GM10248 (cell line): ENCODE results near the gene ADAMTS6.

Source experiments
- CTCF ChIA-PET: fragments of 300-600 bp; sonication (Branson Sonifier 250); formaldehyde crosslinking; extraction: SDS; loops from one replicate; lab custom pipeline; 2021; ENCODE audit warnings: antibody characterized with exemption; lab: Yijun Ruan, JAX
- POLR2A ChIA-PET: fragments of 350-650 bp; sonication (Branson Sonifier 250); formaldehyde crosslinking; extraction: SDS; loops from one replicate; lab custom pipeline; 2020; ENCODE audit warnings: antibody characterized with exemption; lab: Yijun Ruan, JAX
- DNase-seq: peaks from one replicate; pipeline ENCODE4 v3.0.0; 2012; ENCODE audit errors: extremely low spot score
- TF ChIP-seq, protein P1 (sequence below): IDR thresholded peaks from 2 replicates; pipeline ENCODE4 v1.5.1; 2012; ENCODE audit warnings: mild to moderate bottlenecking, low read depth; ENCODE audit errors: extremely low read depth, missing control alignments, control extremely low read depth

Gene ADAMTS6

DNA sequence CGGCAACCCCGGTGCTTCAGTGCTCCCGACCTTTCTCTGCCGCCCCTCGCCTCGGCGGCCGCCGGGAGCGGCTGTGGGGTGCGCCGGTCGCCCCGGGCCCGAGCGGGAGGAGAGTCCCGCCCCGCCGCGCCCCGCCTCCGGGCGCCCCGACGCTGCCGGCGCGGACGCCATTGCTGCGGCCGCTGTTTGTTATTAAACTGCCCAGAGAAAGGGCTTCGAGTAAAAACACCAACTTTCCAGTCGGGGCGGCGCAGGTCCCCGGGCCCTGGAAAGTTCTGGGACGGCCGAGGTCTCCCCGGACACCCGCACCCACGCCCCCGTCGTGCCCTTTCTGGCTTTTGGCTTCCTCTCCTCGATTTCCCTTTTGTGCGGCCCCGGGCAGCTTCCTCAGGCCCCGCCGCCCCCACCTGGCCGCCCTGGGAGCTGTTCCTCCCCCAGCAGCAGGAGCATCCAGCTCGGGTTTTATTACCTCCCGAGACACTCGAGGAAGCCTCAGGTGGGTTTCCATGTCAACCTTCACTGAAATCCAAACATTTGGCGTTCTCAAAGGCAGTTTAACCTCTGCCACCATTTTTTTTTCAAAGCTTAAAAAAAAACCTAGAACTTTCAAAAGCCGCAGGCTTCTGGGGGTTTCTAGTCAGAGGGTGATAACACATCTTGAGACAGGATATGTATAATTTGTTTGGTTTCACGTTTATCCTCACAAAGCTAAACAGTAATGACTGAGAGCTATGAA is 378.6 kb downstream of the ADAMTS6 start:
- CTCF ChIA-PET, result interaction anchor here (0.7 to 3.4 kb wide), 18 partner anchors 9 to 380 kb away, joined by 3 to 12 read pairs (median 4); no protein-coding TSS in a partner anchor

DNA sequence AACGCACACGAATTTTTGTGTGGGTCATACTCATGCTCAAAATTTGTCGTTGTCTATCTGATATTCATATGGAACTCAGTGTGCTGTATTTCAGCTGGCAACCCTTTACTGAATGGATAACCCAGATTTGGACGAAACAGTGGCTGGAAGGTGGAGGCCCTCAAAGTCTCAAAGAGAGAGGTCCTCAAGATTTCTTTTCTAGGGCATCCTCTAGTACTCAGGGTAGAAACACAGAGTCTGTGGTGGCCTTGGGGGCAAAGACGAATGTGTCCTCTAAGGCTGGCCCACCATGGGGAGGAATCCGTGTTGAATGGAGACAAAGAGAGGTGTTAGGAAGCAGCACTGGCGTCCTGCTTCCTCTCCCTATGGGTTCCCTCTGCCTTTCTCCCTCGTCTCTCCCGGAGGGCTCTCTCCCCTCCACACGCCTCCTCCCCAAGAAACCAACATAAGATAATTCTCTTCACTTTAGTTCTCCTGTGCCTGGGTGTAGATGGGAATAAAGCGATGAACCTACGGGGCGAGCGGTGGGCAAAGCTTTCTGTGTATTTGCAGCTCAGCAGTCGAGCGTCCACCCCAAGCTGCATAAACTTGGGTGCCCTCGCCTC is 379.2 kb downstream of the ADAMTS6 start:
- DNase-seq, result no peak
- ChIA-PET CTCF (interaction anchor here (1.3 to 3.4 kb wide), 10 partner anchors 9 to 380 kb away, joined by 3 to 17 read pairs (median 5); partner anchors contain the start of gene ADAMTS6), POLR2A (interaction anchor here (0.5 kb wide), 1 partner anchor 380 kb away, joined by 3 read pairs; no protein-coding TSS in a partner anchor)
- TF ChIP-seq, protein P1, sequence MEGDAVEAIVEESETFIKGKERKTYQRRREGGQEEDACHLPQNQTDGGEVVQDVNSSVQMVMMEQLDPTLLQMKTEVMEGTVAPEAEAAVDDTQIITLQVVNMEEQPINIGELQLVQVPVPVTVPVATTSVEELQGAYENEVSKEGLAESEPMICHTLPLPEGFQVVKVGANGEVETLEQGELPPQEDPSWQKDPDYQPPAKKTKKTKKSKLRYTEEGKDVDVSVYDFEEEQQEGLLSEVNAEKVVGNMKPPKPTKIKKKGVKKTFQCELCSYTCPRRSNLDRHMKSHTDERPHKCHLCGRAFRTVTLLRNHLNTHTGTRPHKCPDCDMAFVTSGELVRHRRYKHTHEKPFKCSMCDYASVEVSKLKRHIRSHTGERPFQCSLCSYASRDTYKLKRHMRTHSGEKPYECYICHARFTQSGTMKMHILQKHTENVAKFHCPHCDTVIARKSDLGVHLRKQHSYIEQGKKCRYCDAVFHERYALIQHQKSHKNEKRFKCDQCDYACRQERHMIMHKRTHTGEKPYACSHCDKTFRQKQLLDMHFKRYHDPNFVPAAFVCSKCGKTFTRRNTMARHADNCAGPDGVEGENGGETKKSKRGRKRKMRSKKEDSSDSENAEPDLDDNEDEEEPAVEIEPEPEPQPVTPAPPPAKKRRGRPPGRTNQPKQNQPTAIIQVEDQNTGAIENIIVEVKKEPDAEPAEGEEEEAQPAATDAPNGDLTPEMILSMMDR, result no peak

More for the DNA sequence above, 378.6 kb downstream of the ADAMTS6 start:
- TF ChIP-seq, protein P1, result peak; percentile 30
- POLR2A ChIA-PET, result interaction anchor here (0.5 to 0.6 kb wide), 2 partner anchors 218 to 379 kb away, joined by 3 read pairs; no protein-coding TSS in a partner anchor
- peak; percentile 79 for DNase-seq

DNA sequence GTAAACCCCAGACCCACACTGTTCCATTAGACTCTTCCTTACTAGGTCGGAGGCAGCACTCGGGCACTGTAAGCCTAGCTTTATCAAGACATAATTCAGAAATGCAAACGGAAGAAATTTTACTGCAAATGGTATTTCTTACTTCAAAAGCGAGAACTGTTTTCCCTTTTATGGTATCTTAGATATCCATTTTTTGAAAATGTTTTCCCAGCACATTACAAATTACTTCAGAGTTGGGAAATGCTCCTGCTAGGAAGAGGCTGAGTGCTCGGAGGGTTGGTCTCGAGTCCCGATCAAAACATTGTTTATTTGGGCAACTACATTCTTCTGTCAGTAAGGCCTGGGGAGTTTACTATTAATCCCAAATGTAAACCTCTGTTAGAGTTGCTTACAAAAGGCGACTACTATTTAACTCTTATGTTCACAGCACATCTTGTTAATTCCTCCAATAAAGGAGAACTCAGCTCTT is 380.1 kb downstream of the ADAMTS6 start:
- TF ChIP-seq, protein P1, result no peak
- no peak for DNase-seq
- POLR2A ChIA-PET, result no interaction called here
- CTCF ChIA-PET, result interaction anchor here (1.2 to 3.4 kb wide), 5 partner anchors 9 to 381 kb away, joined by 3 to 17 read pairs (median 4); partner anchors contain the start of gene ADAMTS6

DNA sequence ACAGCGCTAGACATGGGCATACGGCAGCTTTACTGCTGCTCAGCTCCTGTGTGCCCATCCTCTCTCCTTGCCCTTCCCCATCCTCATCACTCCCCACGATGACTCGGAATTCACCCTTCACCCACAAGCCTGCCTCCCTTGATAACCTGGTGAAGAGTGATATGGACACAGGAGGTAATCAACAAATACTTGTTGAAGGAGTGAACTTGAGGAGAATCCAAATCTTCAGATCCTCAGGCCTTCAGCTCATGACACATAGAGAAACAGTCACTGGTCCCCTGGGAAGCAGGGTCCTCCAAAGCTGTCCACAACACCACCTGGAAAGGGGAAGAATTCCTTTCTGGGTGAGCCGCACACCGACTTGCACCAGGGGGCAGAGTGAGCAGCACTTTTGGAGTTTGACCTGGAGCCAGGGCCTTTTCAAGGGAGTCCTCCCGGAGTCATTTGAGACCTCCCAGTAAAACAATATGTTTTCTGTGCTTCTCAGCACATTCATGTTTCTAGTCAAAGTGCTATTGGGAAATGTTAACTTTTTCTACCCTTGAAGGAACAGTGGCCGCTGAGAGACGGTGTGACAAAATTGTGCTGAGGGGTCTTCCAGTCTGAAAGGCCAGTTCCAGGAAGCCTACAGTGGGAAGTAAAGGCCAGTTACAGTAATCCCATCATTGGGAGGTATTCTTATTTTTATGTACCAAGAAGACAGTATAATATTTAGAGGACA is 380.6 kb downstream of the ADAMTS6 start:
- DNase-seq, result peak; percentile 45
- CTCF ChIA-PET, result interaction anchor here (0.8 to 3.4 kb wide), 12 partner anchors 8 to 382 kb away, joined by 3 to 17 read pairs (median 3); partner anchors contain the start of gene ADAMTS6
- POLR2A ChIA-PET, result no interaction called here
- TF ChIP-seq, protein P1, result peak; percentile 42
